Measurements from ENCODE around the gene ALKBH4.
A peak's percentile ranks its signal among the peaks of the same experiment; 100 is the strongest.
"Not testable (repeated sequence)": the region's sequence is repeated elsewhere in the genome, so short reads cannot be mapped to it uniquely, and the experiment has no call there.

The ALKBH4 gene

GRCh38 chr7:102464577-102465280 lies at the start of gene ALKBH4, which contains the start of gene LRWD1:
TSS of gene ALKBH4 (minus strand) at chr7:102464863. CDS start at chr7:102464836, 27 bp downstream.
TSS of gene LRWD1 (plus strand) at chr7:102464984. CDS start at chr7:102465081, 97 bp downstream.
- DNase-seq: peak; percentile 94 to 95

GRCh38 chr7:102512642-102513221 lies 48.1 kb upstream of the ALKBH4 start:
- DNase-seq: peak in 1 of 2 donors; percentile 30

GRCh38 chr7:102511860-102512522 lies 47.3 kb upstream of the ALKBH4 start:
- DNase-seq: not testable (repeated sequence)

- not testable (repeated sequence) for DNase-seq
Measured at GRCh38 chr7:102510575-102510974, 45.9 kb upstream of the ALKBH4 start.

GRCh38 chr7:102507410-102508088 lies 42.9 kb upstream of the ALKBH4 start:
- DNase-seq: not testable (repeated sequence)

- not testable (repeated sequence) for DNase-seq
Measured at GRCh38 chr7:102505298-102506185, 40.9 kb upstream of the ALKBH4 start.

GRCh38 chr7:102503141-102503540 lies 38.5 kb upstream of the ALKBH4 start:
- not testable (repeated sequence) for DNase-seq

- DNase-seq: not testable (repeated sequence)
Measured at GRCh38 chr7:102498321-102498720, 33.7 kb upstream of the ALKBH4 start.

GRCh38 chr7:102497308-102497707 lies 32.6 kb upstream of the ALKBH4 start:
- not testable (repeated sequence) for DNase-seq

GRCh38 chr7:102496861-102497260 lies 32.2 kb upstream of the ALKBH4 start:
- DNase-seq: not testable (repeated sequence)

GRCh38 chr7:102494473-102495149 lies 29.9 kb upstream of the ALKBH4 start:
- not testable (repeated sequence) for DNase-seq

- peak in 1 of 2 donors; percentile 35 for DNase-seq
Measured at GRCh38 chr7:102494026-102494425, 29.4 kb upstream of the ALKBH4 start.

- peak in 1 of 2 donors; percentile 45 for DNase-seq
Measured at GRCh38 chr7:102493220-102493935, 28.7 kb upstream of the ALKBH4 start.

- peak; percentile 44 to 57 for DNase-seq
Measured at GRCh38 chr7:102490529-102491075, 25.9 kb upstream of the ALKBH4 start.

GRCh38 chr7:102484317-102484716 lies 19.7 kb upstream of the ALKBH4 start:
- not testable (repeated sequence) for DNase-seq

GRCh38 chr7:102481962-102482361 lies 17.3 kb upstream of the ALKBH4 start:
- DNase-seq: not testable (repeated sequence)

GRCh38 chr7:102479982-102480637 lies 15.4 kb upstream of the ALKBH4 start:
- peak; percentile 34 to 48 for DNase-seq

GRCh38 chr7:102479209-102479584 lies 14.5 kb upstream of the ALKBH4 start:
- DNase-seq: not testable (repeated sequence)

GRCh38 chr7:102478314-102479208 lies 13.9 kb upstream of the ALKBH4 start, which contains the start of gene POLR2J:
TSS of gene POLR2J (minus strand) at chr7:102478922. CDS start at chr7:102478860, 62 bp downstream.
- DNase-seq: peak; percentile 93 to 96
